Hepatocyte (in vitro differentiated cells): ENCODE results near the gene PTPN13. TPM values are rescaled to one million over a fixed set of nuclear protein-coding genes. Genes with fewer than 3 reads are reported as not detected.

Experiments
- DNase-seq: peaks from one replicate; pipeline ENCODE4 v3.0.0-alpha.2; 2016; ENCODE audit warnings: low spot score
- H2AFZ ChIP-seq: fragments of 200-600 bp; sonication (generic); 2 replicates; pipeline ENCODE4 v1.6.0; 2016; ENCODE audit warnings: antibody characterized with exemption, mild to moderate bottlenecking
- H3K27ac ChIP-seq: fragments of 200-600 bp; sonication (generic); 2 replicates; pipeline ENCODE4 v1.5.1; 2016; ENCODE audit warnings: mild to moderate bottlenecking
- H3K27me3 ChIP-seq: fragments of 200-600 bp; sonication (generic); 2 replicates; pipeline ENCODE4 v1.6.1; 2016
- H3K36me3 ChIP-seq: fragments of 200-600 bp; sonication (generic); replicated peaks from 2 replicates; pipeline ENCODE4 v1.5.1; 2016; ENCODE audit warnings: low read depth; ENCODE audit not compliant: insufficient read depth
- H3K4me1 ChIP-seq: fragments of 200-600 bp; sonication (generic); 2 replicates; pipeline ENCODE4 v1.5.1; 2016; ENCODE audit warnings: mild to moderate bottlenecking, moderate library complexity; ENCODE audit not compliant: insufficient read depth
- H3K4me2 ChIP-seq: fragments of 200-600 bp; sonication (generic); 2 replicates; pipeline ENCODE4 v1.6.0; 2016
- H3K4me3 ChIP-seq: fragments of 200-600 bp; sonication (generic); 2 replicates; pipeline ENCODE4 v1.5.1; 2016; ENCODE audit warnings: mild to moderate bottlenecking
- H3K79me2 ChIP-seq: fragments of 200-600 bp; sonication (generic); 2 replicates; pipeline ENCODE4 v1.6.0; 2017; ENCODE audit warnings: mild to moderate bottlenecking
- H3K9me2 ChIP-seq: fragments of 200-600 bp; sonication (generic); replicated peaks from 2 replicates; pipeline ENCODE4 v1.6.0; 2017; ENCODE audit warnings: mild to moderate bottlenecking; ENCODE audit not compliant: insufficient read depth
- H3K9me3 ChIP-seq: fragments of 200-600 bp; sonication (generic); 2 replicates; pipeline ENCODE4 v1.5.1; 2016; ENCODE audit warnings: low read depth, mild to moderate bottlenecking
- H4K20me1 ChIP-seq: fragments of 200-600 bp; sonication (generic); 2 replicates; pipeline ENCODE4 v1.6.0; 2016; ENCODE audit warnings: mild to moderate bottlenecking; ENCODE audit not compliant: insufficient read depth, poor library complexity, severe bottlenecking
- CTCF ChIP-seq: fragments of 200-600 bp; sonication (generic); IDR thresholded peaks from 2 replicates; pipeline ENCODE4 v1.5.1; 2016; ENCODE audit warnings: antibody characterized with exemption, mild to moderate bottlenecking; ENCODE audit not compliant: poor library complexity
- EZH2 ChIP-seq: fragments of 200-600 bp; sonication (generic); IDR thresholded peaks from 2 replicates; pipeline ENCODE4 v1.6.1; 2016; ENCODE audit warnings: antibody characterized with exemption, mild to moderate bottlenecking, borderline replicate concordance
- EZH2phosphoT487 ChIP-seq: fragments of 200-600 bp; sonication (generic); IDR thresholded peaks from one replicate; pipeline ENCODE4 v1.6.1; 2018; ENCODE audit warnings: antibody characterized with exemption, mild to moderate bottlenecking, low read depth, moderate library complexity; ENCODE audit not compliant: unreplicated experiment, severe bottlenecking
- WGBS: methylation state at CpG from one replicate; pipeline ENCODE4 v1.1.6; 2016; ENCODE audit warnings: low lambda C conversion rate; ENCODE audit errors: missing lambda C conversion rate; 5-methylcytosine and 5-hydroxymethylcytosine counted together
- polyA plus RNA-seq: library from polyadenylated mRNA; unstranded; fragments of >200 nt; fragmentation: Nextera tagmentation; extraction: Ambion mirVana; gene quantifications from 2 replicates; pipeline ENCODE4 v1.2.1, GENCODE V29; 2016
- total RNA-seq: library from RNA; depleted of rRNA; stranded (reverse); fragments of >200 nt; gene quantifications from 2 replicates; pipeline ENCODE4 v1.2.3, GENCODE V29; 2014

Gene PTPN13
- total and polyA plus RNA-seq, 2 experiments from 2014 or later: 12.6 to 52.8 TPM

- no peak overlapping the region for H2AFZ ChIP-seq
These were observed 241.6 kb downstream of the PTPN13 start for GRCh38 chr4:86835677-86836076.

GRCh38 chr4:86837691-86838503 is 243.8 kb downstream of the PTPN13 start:
- Histone ChIP-seq H3K79me2 (no peaks in the 10 kb centered on the region), H3K4me1 (no peaks in the 10 kb centered on the region), H2AFZ (no peak overlapping the region), H4K20me1 (no peaks in the 10 kb centered on the region), H3K27me3 (no peaks in the 10 kb centered on the region), H3K4me3 (no peak overlapping the region), H3K4me2 (no peak overlapping the region), H3K9me2 (no peaks in the 10 kb centered on the region), H3K9me3 (no peaks in the 10 kb centered on the region), H3K36me3 (no peaks in the 10 kb centered on the region), H3K27ac (no peak overlapping the region)
- no peak for DNase-seq
- 65% methylated on average over 5 of the region's 5 CpGs for WGBS
- TF ChIP-seq EZH2: no peak
- no peak for TF ChIP-seq CTCF
- no peak for TF ChIP-seq EZH2phosphoT487

More at GRCh38 chr4:86835677-86836076, 241.6 kb downstream of the PTPN13 start:
- Histone ChIP-seq H3K36me3 (no peaks in the 10 kb centered on the region), H3K9me2 (no peaks in the 10 kb centered on the region), H3K4me1 (peaks cover 7% of the 10 kb centered on the region), H3K27ac (no peak overlapping the region), H3K79me2 (no peaks in the 10 kb centered on the region), H3K4me3 (no peak overlapping the region), H4K20me1 (no peaks in the 10 kb centered on the region), H3K9me3 (no peaks in the 10 kb centered on the region), H3K27me3 (no peaks in the 10 kb centered on the region), H3K4me2 (no peak overlapping the region)
- TF ChIP-seq EZH2 (no peak), EZH2phosphoT487 (no peak), CTCF (no peak)
- DNase-seq: no peak
- WGBS: 80% methylated on average over 2 of the region's 3 CpGs

- no peak overlapping the region for H2AFZ ChIP-seq
- H3K4me3 ChIP-seq: no peak overlapping the region
- no peaks in the 10 kb centered on the region for H4K20me1 ChIP-seq
- no peaks in the 10 kb centered on the region for H3K4me1 ChIP-seq
- no peaks in the 10 kb centered on the region for H3K27me3 ChIP-seq
- no peaks in the 10 kb centered on the region for H3K36me3 ChIP-seq
- no peaks in the 10 kb centered on the region for H3K9me3 ChIP-seq
- H3K4me2 ChIP-seq: no peak overlapping the region
- no peaks in the 10 kb centered on the region for H3K9me2 ChIP-seq
- no peaks in the 10 kb centered on the region for H3K79me2 ChIP-seq
- DNase-seq: no peak
- WGBS: 72% methylated on average over 1 of the region's 1 CpG
- H3K27ac ChIP-seq: no peak overlapping the region
- TF ChIP-seq EZH2phosphoT487 (no peak), EZH2 (no peak), CTCF (no peak)
These were observed 246.7 kb downstream of the PTPN13 start for GRCh38 chr4:86840858-86841257.
